Osteocyte (in vitro differentiated cells): Measurements from ENCODE around the gene ADARB1. TPM values are rescaled to one million over a fixed set of nuclear protein-coding genes. Genes with fewer than 3 reads are reported as not detected.

Source experiments
- DNase-seq: peaks from one replicate; pipeline ENCODE4 v3.0.0; 2021; ENCODE audit warnings: mixed read lengths; ENCODE audit not compliant: unreplicated experiment; ENCODE audit errors: extremely low spot score
- H3K27ac Mint-ChIP-seq: one replicate; pipeline ENCODE4 v1.8.0; 2021; ENCODE audit warnings: mild to moderate bottlenecking, mixed read lengths; ENCODE audit not compliant: unreplicated experiment
- H3K27me3 Mint-ChIP-seq: one replicate; pipeline ENCODE4 v1.8.0; 2021; ENCODE audit warnings: mixed read lengths; ENCODE audit not compliant: unreplicated experiment
- H3K36me3 Mint-ChIP-seq: one replicate; pipeline ENCODE4 v1.8.0; 2021; ENCODE audit warnings: mixed read lengths; ENCODE audit not compliant: unreplicated experiment
- H3K4me1 Mint-ChIP-seq: one replicate; pipeline ENCODE4 v1.8.0; 2021; ENCODE audit warnings: mixed read lengths; ENCODE audit not compliant: unreplicated experiment
- H3K4me3 Mint-ChIP-seq: one replicate; pipeline ENCODE4 v1.8.0; 2021; ENCODE audit warnings: mild to moderate bottlenecking, moderate library complexity, mixed read lengths; ENCODE audit not compliant: unreplicated experiment
- H3K9me3 Mint-ChIP-seq: one replicate; pipeline ENCODE4 v1.8.0; 2021; ENCODE audit warnings: mixed read lengths; ENCODE audit not compliant: unreplicated experiment
- total RNA-seq: library from RNA; stranded (reverse); gene quantifications from 2 replicates; pipeline ENCODE4 v1.2.1, GENCODE V29; 2021
- TF ChIP-seq, protein P1 (sequence below): fragments of 200-600 bp; sonication (generic); IDR thresholded peaks from 2 replicates; pipeline ENCODE4 v1.5.0; 2021; ENCODE audit warnings: antibody characterized with exemption, mild to moderate bottlenecking, moderate library complexity

ADARB1 gene
- total RNA-seq, 1 donor from 2014 or later: 126 TPM

DNA sequence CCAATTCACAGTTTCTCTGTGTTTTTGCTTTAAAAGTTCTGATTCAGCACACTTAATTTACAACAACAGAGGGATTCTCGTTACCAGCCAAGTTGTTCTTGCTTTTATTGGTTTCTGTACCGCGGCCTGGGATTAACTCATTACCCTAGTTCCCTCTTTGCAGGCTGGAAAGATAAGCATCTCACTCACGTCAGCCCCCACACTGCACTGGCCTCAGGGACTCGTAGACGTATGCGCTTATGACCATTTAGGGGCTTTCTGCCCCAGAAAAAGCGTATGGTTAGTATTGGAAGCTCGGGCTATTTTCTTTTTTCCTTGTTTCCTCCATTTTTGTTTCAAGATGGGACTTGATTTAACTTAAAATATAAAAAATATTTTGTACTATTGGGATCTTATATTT lies 137.3 kb downstream of the ADARB1 start:
- no peak overlapping the region for H3K27ac Mint-ChIP-seq
- peaks cover 9% of the 10 kb centered on the region for H3K4me1 Mint-ChIP-seq
- H3K9me3 Mint-ChIP-seq: peaks cover 11% of the 10 kb centered on the region
- H3K36me3 Mint-ChIP-seq: peaks cover 86% of the 10 kb centered on the region
- no peak overlapping the region for H3K4me3 Mint-ChIP-seq
- TF ChIP-seq, protein P1, sequence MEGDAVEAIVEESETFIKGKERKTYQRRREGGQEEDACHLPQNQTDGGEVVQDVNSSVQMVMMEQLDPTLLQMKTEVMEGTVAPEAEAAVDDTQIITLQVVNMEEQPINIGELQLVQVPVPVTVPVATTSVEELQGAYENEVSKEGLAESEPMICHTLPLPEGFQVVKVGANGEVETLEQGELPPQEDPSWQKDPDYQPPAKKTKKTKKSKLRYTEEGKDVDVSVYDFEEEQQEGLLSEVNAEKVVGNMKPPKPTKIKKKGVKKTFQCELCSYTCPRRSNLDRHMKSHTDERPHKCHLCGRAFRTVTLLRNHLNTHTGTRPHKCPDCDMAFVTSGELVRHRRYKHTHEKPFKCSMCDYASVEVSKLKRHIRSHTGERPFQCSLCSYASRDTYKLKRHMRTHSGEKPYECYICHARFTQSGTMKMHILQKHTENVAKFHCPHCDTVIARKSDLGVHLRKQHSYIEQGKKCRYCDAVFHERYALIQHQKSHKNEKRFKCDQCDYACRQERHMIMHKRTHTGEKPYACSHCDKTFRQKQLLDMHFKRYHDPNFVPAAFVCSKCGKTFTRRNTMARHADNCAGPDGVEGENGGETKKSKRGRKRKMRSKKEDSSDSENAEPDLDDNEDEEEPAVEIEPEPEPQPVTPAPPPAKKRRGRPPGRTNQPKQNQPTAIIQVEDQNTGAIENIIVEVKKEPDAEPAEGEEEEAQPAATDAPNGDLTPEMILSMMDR: no peak
- no peak for DNase-seq
- H3K27me3 Mint-ChIP-seq: no peaks in the 10 kb centered on the region

DNA sequence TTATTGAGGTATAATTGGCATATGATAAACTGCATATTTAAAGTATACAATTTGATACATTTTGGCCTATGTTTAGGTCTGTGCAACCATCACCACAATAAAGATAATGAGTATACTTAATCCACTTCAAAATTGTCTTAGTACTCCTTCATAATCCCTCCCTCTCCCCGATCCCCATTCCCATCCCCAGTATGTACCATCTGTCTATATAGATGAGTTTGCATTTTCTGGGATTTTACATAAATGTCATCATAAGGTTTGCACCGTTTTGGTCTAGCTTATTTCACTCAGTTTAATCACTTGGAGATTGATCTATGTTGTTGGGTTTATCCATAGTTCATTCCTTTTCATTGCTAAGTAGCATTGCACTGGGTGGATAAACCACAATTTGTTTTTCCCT lies 139.0 kb downstream of the ADARB1 start:
- Mint-ChIP-seq H3K4me1 (peaks cover 7% of the 10 kb centered on the region), H3K4me3 (no peak overlapping the region), H3K9me3 (peaks cover 24% of the 10 kb centered on the region), H3K27ac (no peak overlapping the region), H3K36me3 (peaks cover 84% of the 10 kb centered on the region), H3K27me3 (no peaks in the 10 kb centered on the region)
- TF ChIP-seq, protein P1: no peak
- no peak for DNase-seq

DNA sequence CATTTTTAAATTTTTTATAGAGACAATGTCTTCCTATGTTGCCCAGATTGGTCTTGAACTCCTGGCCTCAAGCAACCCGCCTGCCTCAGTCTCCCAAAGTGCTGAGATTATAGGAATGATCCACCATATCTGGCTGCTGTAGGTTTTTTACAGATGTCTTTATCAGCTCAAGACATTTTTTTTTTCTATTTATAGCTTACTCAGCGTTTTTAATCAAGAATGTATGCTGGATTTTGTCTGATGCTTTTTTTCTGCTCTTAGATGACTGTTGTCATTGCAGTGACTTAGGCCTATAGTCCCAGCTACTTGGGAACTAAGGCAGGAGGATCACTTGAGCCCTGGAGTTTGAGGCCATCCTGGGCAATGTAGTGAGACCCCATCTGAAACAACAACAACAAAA lies 140.8 kb downstream of the ADARB1 start:
- H3K27me3 Mint-ChIP-seq: no peaks in the 10 kb centered on the region
- peaks cover 24% of the 10 kb centered on the region for H3K9me3 Mint-ChIP-seq
- peaks cover 77% of the 10 kb centered on the region for H3K36me3 Mint-ChIP-seq

DNA sequence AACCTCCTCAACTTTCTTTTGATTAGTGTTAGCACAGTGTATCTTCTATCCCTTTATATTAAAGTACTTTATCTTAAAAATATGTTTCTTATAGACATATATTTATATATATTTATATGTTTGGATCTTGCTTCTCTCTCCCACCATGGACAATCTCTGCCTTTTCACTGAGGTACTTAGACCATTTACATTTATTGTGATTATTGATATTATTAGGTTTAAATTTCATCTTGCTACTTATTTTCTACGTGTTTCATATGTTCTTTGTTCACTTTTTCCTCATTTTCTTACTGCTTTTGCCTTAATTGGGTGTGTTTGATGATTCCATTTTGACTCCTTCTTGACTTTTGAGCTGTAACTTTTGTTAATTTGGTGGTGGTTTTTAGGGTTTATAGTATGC lies 142.6 kb downstream of the ADARB1 start:
- peaks cover 2% of the 10 kb centered on the region for H3K4me1 Mint-ChIP-seq
- TF ChIP-seq, protein P1: no peak
- peak overlapping the region; percentile 27 for H3K27ac Mint-ChIP-seq
- no peaks in the 10 kb centered on the region for H3K27me3 Mint-ChIP-seq
- H3K9me3 Mint-ChIP-seq: peaks cover 24% of the 10 kb centered on the region
- no peak for DNase-seq
- peaks cover 77% of the 10 kb centered on the region for H3K36me3 Mint-ChIP-seq
- no peak overlapping the region for H3K4me3 Mint-ChIP-seq

More for the DNA sequence above, 140.8 kb downstream of the ADARB1 start:
- Mint-ChIP-seq H3K27ac (no peak overlapping the region), H3K4me3 (no peak overlapping the region), H3K4me1 (peaks cover 2% of the 10 kb centered on the region)
- no peak for DNase-seq
- TF ChIP-seq, protein P1: no peak

DNA sequence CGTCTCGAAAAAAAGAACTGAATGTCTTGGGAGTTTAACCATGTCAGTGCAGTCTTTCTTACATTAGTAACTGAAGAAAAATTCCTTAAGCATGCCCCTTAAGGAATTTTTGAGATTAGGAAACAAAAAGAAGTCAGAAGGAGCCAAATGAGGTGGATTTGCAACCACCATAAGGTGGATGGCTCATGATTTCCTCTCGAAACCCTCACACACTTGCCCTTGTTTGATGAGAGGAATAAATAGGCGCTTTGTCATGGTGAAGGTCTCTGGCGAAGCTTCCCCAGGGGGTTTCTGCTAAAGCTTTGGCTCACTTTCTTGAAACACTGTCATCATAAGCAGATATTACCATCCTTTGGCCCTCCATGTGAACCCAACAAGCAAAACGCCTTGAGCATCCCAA lies 145.1 kb downstream of the ADARB1 start:
- Mint-ChIP-seq H3K9me3 (peaks cover 19% of the 10 kb centered on the region), H3K36me3 (peaks cover 64% of the 10 kb centered on the region), H3K4me3 (no peak overlapping the region), H3K4me1 (peaks cover 2% of the 10 kb centered on the region), H3K27me3 (no peaks in the 10 kb centered on the region), H3K27ac (no peak overlapping the region)
- DNase-seq: peak; percentile 51
- TF ChIP-seq, protein P1: no peak
